GM18909 (cell line): ENCODE data around the gene CLASP1.
A peak's percentile ranks its signal among the peaks of the same experiment; 100 is the strongest.
"Not testable (repeated sequence)": the region's sequence is repeated elsewhere in the genome, so short reads cannot be mapped to it uniquely, and the experiment has no call there.

Experiments used
- ATAC-seq: cut with Tn5 transposase; IDR thresholded peaks from one replicate; pipeline ENCODE4 v1.9.1; 2021; ENCODE audit warnings: mild to moderate bottlenecking; ENCODE audit not compliant: unreplicated experiment, poor library complexity

CLASP1 gene

GRCh38 chr2:121663434-121663833 lies 14.2 kb upstream of the CLASP1 start:
- no peak for ATAC-seq

GRCh38 chr2:121662656-121663055 lies 13.4 kb upstream of the CLASP1 start:
- ATAC-seq = no peak

GRCh38 chr2:121659933-121660332 lies 10.7 kb upstream of the CLASP1 start:
- ATAC-seq = no peak

GRCh38 chr2:121658393-121658792 lies 9.1 kb upstream of the CLASP1 start:
- ATAC-seq = not testable (repeated sequence)

- no peak for ATAC-seq
Measured at GRCh38 chr2:121653035-121653434, 3.8 kb upstream of the CLASP1 start.

- peak; percentile 16 for ATAC-seq
Measured at GRCh38 chr2:121650315-121650930, 1.2 kb upstream of the CLASP1 start.

- peak; percentile 90 for ATAC-seq
Measured at GRCh38 chr2:121649596-121650314, 493 bp upstream of the CLASP1 start.

- ATAC-seq = peak; percentile 25
Measured at GRCh38 chr2:121648206-121649148, 785 bp downstream of the CLASP1 start.

- ATAC-seq = no peak
Measured at GRCh38 chr2:121647396-121647795, 1.9 kb downstream of the CLASP1 start.

GRCh38 chr2:121644715-121645114 lies 4.5 kb downstream of the CLASP1 start:
- no peak for ATAC-seq

GRCh38 chr2:121643877-121644276 lies 5.4 kb downstream of the CLASP1 start:
- no peak for ATAC-seq

GRCh38 chr2:121640380-121641316 lies 8.6 kb downstream of the CLASP1 start:
- peak; percentile 43 for ATAC-seq

GRCh38 chr2:121639846-121640245 lies 9.4 kb downstream of the CLASP1 start:
- not testable (repeated sequence) for ATAC-seq

GRCh38 chr2:121638333-121638732 lies 10.9 kb downstream of the CLASP1 start:
- no peak for ATAC-seq

- ATAC-seq = no peak
Measured at GRCh38 chr2:121635371-121635770, 13.9 kb downstream of the CLASP1 start.

- peak; percentile 51 for ATAC-seq
Measured at GRCh38 chr2:121634354-121635307, 14.6 kb downstream of the CLASP1 start.

- no peak for ATAC-seq
Measured at GRCh38 chr2:121633463-121633862, 15.8 kb downstream of the CLASP1 start.

GRCh38 chr2:121627525-121628050 lies 21.7 kb downstream of the CLASP1 start:
- ATAC-seq = no peak
